ENCODE data around the gene EID2.

- TF ChIP-seq CTCF (IDR thresholded peaks at IDR 0.05) (no peak), POLR2A (IDR thresholded peaks at IDR 0.05) (no peak)
Measured at GRCh38 chr19:39550197-39550596, 10.2 kb upstream of the EID2 start.

Data from tibial nerve (tissue), 3 donors.